ENCODE data around the gene MYLK.
A peak's percentile ranks its signal among the peaks of the same experiment; 100 is the strongest.

The MYLK gene

GRCh38 chr3:123657568-123657967 is 226.6 kb downstream of the MYLK start:
- TF ChIP-seq CTCF (conservative IDR thresholded peaks at IDR 0.05; ENCODE audit: low read length), result no peak
- no peak overlapping the region for H3K4me3 ChIP-seq (ENCODE audit: low read length)
- peak; percentile 32 for DNase-seq (ENCODE audit: low read depth)

- TF ChIP-seq CTCF (conservative IDR thresholded peaks at IDR 0.05; ENCODE audit: low read length), result no peak
- H3K4me3 ChIP-seq (ENCODE audit: low read length), result no peak overlapping the region
- DNase-seq (ENCODE audit: low read depth), result no peak
Measured at GRCh38 chr3:123657111-123657510, 227.0 kb downstream of the MYLK start.

- DNase-seq (ENCODE audit: low read depth), result no peak
- TF ChIP-seq CTCF (conservative IDR thresholded peaks at IDR 0.05; ENCODE audit: low read length), result no peak
- no peak overlapping the region for H3K4me3 ChIP-seq (ENCODE audit: low read length)
Measured at GRCh38 chr3:123656691-123657090, 227.4 kb downstream of the MYLK start.

GRCh38 chr3:123656274-123656673 is 227.9 kb downstream of the MYLK start:
- no peak for DNase-seq (ENCODE audit: low read depth)
- TF ChIP-seq CTCF (conservative IDR thresholded peaks at IDR 0.05; ENCODE audit: low read length), result no peak
- H3K4me3 ChIP-seq (ENCODE audit: low read length), result no peak overlapping the region

GRCh38 chr3:123655400-123655799 is 228.7 kb downstream of the MYLK start:
- H3K4me3 ChIP-seq (ENCODE audit: low read length), result no peak overlapping the region
- DNase-seq (ENCODE audit: low read depth), result peak; percentile 54
- TF ChIP-seq CTCF (conservative IDR thresholded peaks at IDR 0.05; ENCODE audit: low read length), result no peak

- no peak for TF ChIP-seq CTCF (conservative IDR thresholded peaks at IDR 0.05; ENCODE audit: low read length)
- DNase-seq (ENCODE audit: low read depth), result peak; percentile 97
- no peak overlapping the region for H3K4me3 ChIP-seq (ENCODE audit: low read length)
Measured at GRCh38 chr3:123653221-123653682, 230.9 kb downstream of the MYLK start.

- H3K4me3 ChIP-seq (ENCODE audit: low read length), result no peak overlapping the region
- DNase-seq (ENCODE audit: low read depth), result peak; percentile 74
- peak; percentile 92 for TF ChIP-seq CTCF (conservative IDR thresholded peaks at IDR 0.05; ENCODE audit: low read length)
Measured at GRCh38 chr3:123652342-123652984, 231.7 kb downstream of the MYLK start.

All from AG10803 (cell line).